GM19023 (cell line): ENCODE measurements around the gene MYCBPAP.

Source experiments
- ATAC-seq: cut with Tn5 transposase; IDR thresholded peaks from one replicate; pipeline ENCODE4 v1.9.1; 2021; ENCODE audit warnings: mild to moderate bottlenecking, moderate library complexity; ENCODE audit not compliant: unreplicated experiment

Gene MYCBPAP

DNA sequence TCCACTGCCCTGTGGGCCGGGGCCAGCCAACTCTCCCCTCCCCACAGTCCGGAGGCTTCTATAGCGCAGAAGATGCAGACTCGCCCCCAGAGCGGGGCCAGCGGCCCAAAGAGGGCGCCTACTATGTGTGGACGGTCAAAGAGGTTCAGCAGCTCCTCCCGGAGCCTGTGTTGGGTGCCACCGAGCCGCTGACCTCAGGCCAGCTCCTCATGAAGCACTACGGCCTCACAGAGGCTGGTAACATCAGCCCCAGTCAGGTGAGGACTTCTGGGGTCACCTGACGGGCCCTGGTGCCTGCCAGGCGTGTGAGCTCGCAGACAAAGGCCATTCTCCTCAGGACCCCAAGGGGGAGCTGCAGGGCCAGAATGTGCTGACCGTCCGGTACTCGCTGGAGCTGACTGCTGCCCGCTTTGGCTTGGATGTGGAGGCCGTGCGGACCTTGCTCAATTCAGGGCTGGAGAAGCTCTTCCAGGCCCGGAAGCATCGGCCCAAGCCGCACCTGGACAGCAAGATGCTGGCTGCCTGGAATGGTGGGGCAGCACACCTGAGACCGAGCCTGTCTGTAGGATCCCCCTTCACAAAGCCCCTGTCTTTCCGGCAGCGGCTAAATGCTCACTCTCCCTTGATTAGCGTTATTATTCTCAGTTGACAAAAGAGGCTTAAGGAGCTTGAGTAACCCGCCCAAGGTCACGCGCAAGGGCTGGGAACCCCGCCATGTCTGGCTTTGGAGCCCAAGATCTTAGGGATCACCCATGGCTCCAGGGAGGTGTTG lies 42.6 kb downstream of the MYCBPAP start:
- no peak for ATAC-seq

DNA sequence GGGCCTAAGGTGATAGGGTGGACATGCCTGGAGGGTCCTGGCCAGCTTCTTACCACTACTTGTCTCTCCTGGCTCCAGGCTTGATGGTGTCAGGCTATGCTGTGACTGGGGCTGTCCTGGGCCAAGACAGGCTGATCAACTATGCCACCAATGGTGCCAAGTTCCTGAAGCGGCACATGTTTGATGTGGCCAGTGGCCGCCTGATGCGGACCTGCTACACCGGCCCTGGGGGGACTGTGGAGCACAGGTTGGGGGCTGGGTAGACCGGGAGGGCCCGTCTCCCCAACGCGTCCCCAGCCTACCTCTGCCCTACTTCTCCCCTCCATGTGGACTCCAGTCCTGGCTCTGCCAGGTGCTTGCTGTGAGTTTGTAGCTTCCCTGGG lies 43.2 kb downstream of the MYCBPAP start:
- no peak for ATAC-seq

- ATAC-seq = no peak
These were observed 43.6 kb downstream of the MYCBPAP start for GRCh38 chr17:50551884-50552283.

DNA sequence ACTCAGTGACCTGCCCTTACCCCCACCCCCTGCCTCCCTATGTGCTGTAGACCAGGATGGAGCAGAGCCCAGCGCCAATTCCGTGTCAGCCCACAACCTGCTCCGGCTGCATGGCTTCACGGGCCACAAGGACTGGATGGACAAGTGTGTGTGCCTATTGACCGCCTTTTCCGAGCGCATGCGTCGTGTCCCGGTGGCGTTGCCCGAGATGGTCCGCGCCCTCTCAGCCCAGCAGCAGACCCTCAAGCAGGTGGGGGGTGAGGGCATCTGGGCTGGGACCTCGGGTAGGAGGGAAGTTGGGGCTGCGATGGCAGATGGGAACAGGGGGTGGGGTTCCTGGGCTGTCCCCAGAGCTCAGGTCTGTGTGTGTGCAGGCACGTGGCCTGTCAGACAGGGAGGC lies 46.0 kb downstream of the MYCBPAP start:
- no peak for ATAC-seq

- ATAC-seq = no peak
These were observed 48.6 kb downstream of the MYCBPAP start for GRCh38 chr17:50556803-50557202.

DNA sequence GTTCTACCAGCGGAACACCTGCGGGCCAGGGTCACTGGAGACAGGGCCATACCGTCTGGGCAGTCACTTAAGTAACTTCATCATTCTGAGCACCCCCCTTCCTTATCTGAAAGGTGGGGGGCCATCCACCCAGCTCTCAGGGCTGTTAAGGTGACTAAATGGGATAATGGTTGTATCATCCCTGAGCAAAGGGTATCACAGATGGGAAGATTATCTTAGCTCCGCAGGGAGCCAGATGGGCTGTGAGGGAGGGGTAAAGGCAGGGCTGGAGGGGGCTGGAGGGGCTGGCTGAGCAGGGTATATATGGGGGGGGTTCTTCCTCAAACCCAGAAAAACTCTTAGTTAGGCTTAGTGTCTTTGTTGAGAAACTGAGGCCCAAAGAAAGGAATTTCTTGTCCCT lies 49.4 kb downstream of the MYCBPAP start:
- ATAC-seq = no peak

GRCh38 chr17:50558091-50558490 lies 49.9 kb downstream of the MYCBPAP start:
- ATAC-seq = no peak

GRCh38 chr17:50558581-50558940 lies 50.3 kb downstream of the MYCBPAP start:
- no peak for ATAC-seq

- no peak for ATAC-seq
These were observed 50.8 kb downstream of the MYCBPAP start for GRCh38 chr17:50558941-50559614.

GRCh38 chr17:50559674-50560184 lies 51.5 kb downstream of the MYCBPAP start:
- ATAC-seq = no peak

GRCh38 chr17:50560185-50560824 lies 52.1 kb downstream of the MYCBPAP start, which contains the start of gene CACNA1G:
TSS of gene CACNA1G (plus strand) at chr17:50560715. CDS start at chr17:50561460, 745 bp downstream.
- ATAC-seq = peak; percentile 93

DNA sequence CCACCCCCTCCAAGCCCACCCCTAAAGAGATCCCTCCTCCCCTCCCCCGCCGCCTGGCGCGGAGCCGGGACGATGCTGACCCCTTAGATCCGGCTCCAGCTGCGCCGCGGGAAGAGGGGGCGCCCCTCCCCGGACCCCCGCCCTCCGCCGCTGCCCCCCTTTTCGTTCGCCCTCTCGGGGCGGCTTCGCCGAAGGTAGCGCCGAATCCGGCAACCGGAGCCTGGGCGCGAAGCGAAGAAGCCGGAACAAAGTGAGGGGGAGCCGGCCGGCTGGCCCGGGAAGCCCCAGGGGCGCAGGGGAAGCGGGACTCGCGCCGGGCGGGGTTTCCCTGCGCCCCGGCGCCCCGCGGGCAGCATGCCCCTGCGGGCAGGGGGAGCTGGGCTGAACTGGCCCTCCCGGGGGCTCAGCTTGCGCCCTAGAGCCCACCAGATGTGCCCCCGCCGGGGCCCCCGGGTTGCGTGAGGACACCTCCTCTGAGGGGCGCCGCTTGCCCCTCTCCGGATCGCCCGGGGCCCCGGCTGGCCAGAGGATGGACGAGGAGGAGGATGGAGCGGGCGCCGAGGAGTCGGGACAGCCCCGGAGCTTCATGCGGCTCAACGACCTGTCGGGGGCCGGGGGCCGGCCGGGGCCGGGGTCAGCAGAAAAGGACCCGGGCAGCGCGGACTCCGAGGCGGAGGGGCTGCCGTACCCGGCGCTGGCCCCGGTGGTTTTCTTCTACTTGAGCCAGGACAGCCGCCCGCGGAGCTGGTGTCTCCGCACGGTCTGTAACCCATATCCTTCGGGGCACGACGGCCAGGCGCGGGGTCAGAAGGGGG lies 52.9 kb downstream of the MYCBPAP start:
- no peak for ATAC-seq

DNA sequence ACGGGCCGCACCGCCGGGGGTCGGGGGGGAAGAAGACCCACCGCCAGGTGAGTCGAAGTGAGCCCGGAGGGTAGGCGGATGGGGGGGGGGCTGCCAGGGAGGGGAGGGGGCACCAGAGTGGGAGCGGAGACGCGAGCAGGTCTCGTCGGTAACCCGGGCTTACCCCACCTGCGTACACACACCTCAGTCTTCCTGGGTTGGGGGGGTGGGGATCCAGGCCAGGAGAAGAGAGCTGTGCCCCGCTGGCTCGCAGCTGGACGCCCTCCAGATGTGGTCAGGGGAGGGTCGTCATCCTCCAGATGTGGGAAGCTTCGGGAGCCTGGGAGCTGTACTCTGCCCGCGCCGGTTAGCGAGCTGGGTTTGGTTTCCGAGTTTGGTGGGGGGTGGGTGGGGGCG lies 53.5 kb downstream of the MYCBPAP start:
- ATAC-seq = no peak

DNA sequence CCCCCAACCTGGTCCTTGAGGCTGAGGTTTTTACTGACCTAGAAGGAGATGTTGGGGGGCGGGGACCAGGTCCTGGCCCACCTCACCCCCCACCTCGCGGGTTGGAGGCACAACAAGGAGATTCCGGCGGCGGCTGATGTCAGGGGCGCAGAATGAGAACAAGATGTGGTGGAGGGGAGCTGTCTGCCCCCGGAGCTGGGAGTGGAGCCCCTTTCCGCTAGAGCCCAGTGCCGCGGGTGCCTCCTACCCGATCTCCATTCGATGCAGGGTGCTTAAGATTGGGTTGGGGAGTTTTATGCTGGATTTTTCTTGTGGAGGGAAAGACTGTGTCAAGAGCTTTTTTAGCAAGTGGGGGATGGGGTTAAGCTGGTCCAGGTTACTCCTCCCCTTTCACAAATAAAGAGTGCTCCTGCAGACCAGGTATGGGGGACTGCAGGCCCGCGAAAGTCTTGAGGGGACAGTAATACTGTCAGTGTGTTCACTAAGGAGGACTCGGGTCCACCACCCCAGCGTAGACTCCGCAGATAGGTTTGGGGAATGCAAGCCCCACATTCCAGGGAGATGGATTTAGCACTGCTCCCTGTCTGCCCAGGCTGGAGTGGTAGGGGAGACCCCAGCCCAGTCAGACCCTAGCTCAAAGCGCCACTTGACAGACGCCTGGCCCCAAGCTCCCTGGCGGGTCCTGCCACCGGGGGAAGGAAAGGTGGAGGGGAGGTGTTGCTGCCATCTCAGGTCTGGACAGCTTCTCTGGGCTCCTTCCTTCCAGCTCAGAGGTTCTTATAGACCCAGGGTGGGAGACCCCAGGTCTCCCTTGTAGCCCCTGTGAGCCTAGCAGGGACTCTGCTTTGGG lies 54.2 kb downstream of the MYCBPAP start:
- ATAC-seq = no peak

DNA sequence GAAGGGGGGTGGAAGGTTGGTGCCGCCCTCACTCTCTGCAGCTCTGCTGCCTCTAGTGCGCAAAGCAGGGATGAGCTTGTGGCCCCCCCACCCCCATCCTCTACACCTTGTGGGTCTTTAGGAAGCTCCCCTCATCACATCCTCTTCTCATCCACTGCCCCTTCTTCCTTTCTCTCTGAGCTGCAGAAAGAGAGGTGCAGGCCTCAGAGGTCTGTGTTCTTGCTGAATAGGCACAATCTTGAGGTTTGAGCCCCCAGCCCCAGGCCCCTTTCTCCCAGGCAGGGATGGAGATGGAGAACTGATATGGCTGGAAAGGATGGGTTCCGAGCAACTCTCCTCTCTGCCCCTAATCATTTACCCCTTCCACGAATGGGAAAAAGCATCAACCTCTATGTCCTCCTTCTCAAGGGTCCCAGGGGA lies 54.9 kb downstream of the MYCBPAP start:
- no peak for ATAC-seq

- ATAC-seq = no peak
These were observed 56.7 kb downstream of the MYCBPAP start for GRCh38 chr17:50564916-50565315.

DNA sequence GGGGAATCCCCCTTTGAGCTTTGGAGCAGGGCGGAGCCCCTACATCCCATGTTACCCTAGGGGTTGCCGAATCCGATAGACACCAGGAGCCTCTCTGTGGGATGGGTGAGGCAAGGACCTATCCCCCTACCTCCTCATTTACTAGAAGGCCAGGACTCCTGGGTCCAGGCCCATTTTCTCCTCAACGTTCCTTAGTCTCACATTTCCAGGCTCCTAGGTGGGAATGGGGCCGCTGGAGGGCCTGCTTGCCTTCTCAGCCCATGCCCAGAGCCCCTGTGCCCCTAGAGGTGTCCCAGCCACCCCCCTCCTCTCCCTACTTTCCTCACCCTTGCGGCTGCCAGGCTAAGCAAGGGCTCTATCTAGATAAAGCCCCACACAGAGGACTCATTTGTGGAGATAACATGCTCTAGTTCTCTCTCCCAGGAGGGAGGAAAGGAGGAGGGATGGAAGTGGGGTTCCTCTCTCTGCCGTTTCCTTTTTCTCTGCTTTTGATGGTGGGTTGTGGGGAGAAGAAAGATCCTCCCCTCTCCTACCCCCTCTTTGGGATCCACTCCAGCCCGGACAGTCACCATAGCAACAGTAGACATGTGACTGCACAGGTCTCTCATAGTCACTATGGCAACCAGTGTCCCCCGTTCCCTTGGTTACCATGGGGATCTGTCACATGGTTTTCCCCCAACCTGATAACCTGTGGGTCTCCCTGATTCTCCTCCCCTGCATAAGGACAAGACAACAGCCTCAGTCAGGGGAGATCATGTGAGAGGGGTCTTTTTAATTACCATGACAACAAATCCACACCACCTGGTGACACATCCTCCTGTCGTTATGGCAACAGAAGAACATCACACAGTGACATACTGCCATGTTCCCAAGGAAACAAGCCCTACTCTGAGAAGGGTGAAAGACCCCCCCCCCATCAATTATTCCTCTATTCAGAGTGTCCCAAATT lies 57.4 kb downstream of the MYCBPAP start:
- ATAC-seq = no peak

DNA sequence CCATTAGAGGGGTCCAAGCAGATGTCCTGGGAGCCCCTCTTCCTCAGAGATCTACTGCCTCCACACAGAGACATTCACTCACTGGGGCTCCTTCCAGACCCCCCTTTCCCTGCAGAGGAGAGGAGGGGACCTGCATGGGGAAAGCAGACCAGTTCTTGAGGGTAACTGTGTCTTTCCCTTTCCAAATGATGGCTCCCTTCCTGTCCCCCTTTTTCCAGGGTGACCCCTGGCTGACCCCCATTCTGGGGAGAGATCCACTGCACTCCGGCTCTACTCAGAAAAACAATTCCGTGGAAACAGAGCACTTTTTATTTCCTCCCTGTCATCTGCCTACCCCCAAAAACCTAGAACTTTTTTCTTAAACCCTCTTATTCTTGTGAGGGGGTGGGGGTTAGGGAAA lies 58.6 kb downstream of the MYCBPAP start:
- ATAC-seq = no peak

DNA sequence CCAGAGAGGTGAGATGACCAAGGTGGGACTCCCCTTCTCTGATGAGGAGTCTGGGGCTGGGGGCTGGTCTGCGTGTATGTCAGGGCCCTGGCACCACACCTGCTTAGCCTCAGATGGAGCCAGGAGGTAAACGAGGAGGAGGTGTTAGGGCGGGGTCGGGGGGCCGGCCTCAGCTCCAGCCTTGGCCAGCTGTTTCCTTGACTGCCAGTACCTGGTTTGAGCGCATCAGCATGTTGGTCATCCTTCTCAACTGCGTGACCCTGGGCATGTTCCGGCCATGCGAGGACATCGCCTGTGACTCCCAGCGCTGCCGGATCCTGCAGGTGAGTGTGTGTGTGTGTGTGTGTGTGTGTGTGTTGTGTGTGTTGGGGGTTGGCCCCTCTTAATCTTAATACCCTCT lies 60.4 kb downstream of the MYCBPAP start:
- ATAC-seq = no peak
